Measurements from ENCODE around the gene GRIP1.
"Not testable (repeated sequence)": the region's sequence is repeated elsewhere in the genome, so short reads cannot be mapped to it uniquely, and the experiment has no call there.

GRIP1 gene

GRCh38 chr12:66541426-66541825, 137.4 kb downstream of the GRIP1 start:
- no peak for DNase-seq

- DNase-seq = peak in 2 of 58 donors; percentile 3 to 26
Observed at GRCh38 chr12:66539431-66539830, 139.4 kb downstream of the GRIP1 start.

GRCh38 chr12:66538970-66539369, 139.9 kb downstream of the GRIP1 start:
- DNase-seq = no peak

- no peak for DNase-seq
Observed at GRCh38 chr12:66537876-66538275, 141.0 kb downstream of the GRIP1 start.

GRCh38 chr12:66533767-66534166, 145.1 kb downstream of the GRIP1 start:
- no peak for DNase-seq

GRCh38 chr12:66531766-66532165, 147.1 kb downstream of the GRIP1 start:
- DNase-seq = no peak

- no peak for DNase-seq
Observed at GRCh38 chr12:66529934-66530333, 148.9 kb downstream of the GRIP1 start.

GRCh38 chr12:66516561-66516960, 162.3 kb downstream of the GRIP1 start:
- DNase-seq = no peak

- no peak for DNase-seq
Observed at GRCh38 chr12:66516133-66516532, 162.7 kb downstream of the GRIP1 start.

GRCh38 chr12:66514581-66514980, 164.3 kb downstream of the GRIP1 start:
- no peak for DNase-seq

- no peak for DNase-seq
Observed at GRCh38 chr12:66508025-66508424, 170.9 kb downstream of the GRIP1 start.

- peak in 2 of 58 donors; percentile 2 to 9 for DNase-seq
Observed at GRCh38 chr12:66503746-66504145, 175.1 kb downstream of the GRIP1 start.

- DNase-seq = no peak
Observed at GRCh38 chr12:66502911-66503310, 176.0 kb downstream of the GRIP1 start.

- DNase-seq = no peak
Observed at GRCh38 chr12:66500841-66501240, 178.0 kb downstream of the GRIP1 start.

- no peak for DNase-seq
Observed at GRCh38 chr12:66500091-66500490, 178.8 kb downstream of the GRIP1 start.

- DNase-seq = no peak
Observed at GRCh38 chr12:66499000-66499399, 179.9 kb downstream of the GRIP1 start.

GRCh38 chr12:66498059-66498458, 180.8 kb downstream of the GRIP1 start:
- not testable (repeated sequence) for DNase-seq

GRCh38 chr12:66497008-66497897, 181.6 kb downstream of the GRIP1 start:
- DNase-seq = no peak

GRCh38 chr12:66496595-66496994, 182.3 kb downstream of the GRIP1 start:
- no peak for DNase-seq

- DNase-seq = no peak
Observed at GRCh38 chr12:66495709-66496108, 183.2 kb downstream of the GRIP1 start.

GRCh38 chr12:66493819-66494218, 185.1 kb downstream of the GRIP1 start:
- no peak for DNase-seq

GRCh38 chr12:66491853-66492252, 187.0 kb downstream of the GRIP1 start:
- DNase-seq = no peak

Data from anterior cingulate cortex (tissue), 58 donors.